22Rv1 (cell line): Measurements from ENCODE around the gene PHGDH.
"Not testable (repeated sequence)": the region's sequence is repeated elsewhere in the genome, so short reads cannot be mapped to it uniquely, and the experiment has no call there.

Experiments
- ZFX ChIP-seq: fragments of 450-650 bp; IDR thresholded peaks from 2 replicates; pipeline ENCODE4 v1.6.1; 2017; ENCODE audit warnings: antibody characterized with exemption, borderline replicate concordance
- TF ChIP-seq, protein P1 (sequence below): fragments of 450-650 bp; IDR thresholded peaks from 2 replicates; pipeline ENCODE4 v1.5.1; 2017; ENCODE audit warnings: mild to moderate bottlenecking

DNA sequence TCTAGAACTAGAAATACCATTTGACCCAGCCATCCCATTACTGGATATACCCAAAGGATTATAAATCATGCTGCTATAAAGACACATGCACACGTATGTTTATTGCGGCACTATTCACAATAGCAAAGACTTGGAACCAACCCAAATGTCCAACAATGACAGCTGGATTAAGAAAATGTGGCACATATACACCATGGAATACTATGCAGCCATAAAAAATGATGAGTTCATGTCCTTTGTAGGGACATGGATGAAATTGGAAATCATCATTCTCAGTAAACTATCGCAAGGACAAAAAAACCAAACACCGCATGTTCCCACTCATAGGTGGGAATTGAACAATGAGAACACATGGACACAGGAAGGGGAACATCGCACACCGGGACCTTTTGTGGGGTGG lies 5.1 kb upstream of the PHGDH start:
- TF ChIP-seq, protein P1, sequence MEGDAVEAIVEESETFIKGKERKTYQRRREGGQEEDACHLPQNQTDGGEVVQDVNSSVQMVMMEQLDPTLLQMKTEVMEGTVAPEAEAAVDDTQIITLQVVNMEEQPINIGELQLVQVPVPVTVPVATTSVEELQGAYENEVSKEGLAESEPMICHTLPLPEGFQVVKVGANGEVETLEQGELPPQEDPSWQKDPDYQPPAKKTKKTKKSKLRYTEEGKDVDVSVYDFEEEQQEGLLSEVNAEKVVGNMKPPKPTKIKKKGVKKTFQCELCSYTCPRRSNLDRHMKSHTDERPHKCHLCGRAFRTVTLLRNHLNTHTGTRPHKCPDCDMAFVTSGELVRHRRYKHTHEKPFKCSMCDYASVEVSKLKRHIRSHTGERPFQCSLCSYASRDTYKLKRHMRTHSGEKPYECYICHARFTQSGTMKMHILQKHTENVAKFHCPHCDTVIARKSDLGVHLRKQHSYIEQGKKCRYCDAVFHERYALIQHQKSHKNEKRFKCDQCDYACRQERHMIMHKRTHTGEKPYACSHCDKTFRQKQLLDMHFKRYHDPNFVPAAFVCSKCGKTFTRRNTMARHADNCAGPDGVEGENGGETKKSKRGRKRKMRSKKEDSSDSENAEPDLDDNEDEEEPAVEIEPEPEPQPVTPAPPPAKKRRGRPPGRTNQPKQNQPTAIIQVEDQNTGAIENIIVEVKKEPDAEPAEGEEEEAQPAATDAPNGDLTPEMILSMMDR, result not testable (repeated sequence)
- TF ChIP-seq ZFX, result not testable (repeated sequence)
